HG03066 (cell line): ENCODE data around the gene LAPTM4A.
"Not testable (repeated sequence)": the region's sequence is repeated elsewhere in the genome, so short reads cannot be mapped to it uniquely, and the experiment has no call there.

Experiments
- ATAC-seq: cut with Tn5 transposase; IDR thresholded peaks from one replicate; pipeline ENCODE4 v1.9.1; 2021; ENCODE audit warnings: low read depth; ENCODE audit not compliant: unreplicated experiment

LAPTM4A gene

DNA sequence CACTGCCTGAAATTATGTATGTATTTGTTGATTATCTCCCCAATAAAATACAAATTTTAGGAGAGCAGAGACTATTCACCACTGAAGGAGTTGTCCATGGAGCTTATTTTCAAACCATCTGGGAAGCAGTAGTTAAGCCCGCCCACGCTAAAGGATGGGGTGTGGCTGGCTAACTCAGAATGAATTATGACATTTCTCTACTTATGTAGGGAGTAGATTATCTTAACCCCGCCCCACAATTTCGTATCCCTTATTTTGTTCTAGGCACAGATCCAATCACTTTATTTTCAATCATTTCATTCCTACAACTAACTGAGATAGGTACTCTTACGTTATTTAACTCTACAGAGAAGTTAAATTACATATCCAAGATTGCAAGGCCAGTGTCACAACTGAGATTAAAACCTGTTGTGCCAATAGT is 1.4 kb upstream of the LAPTM4A start:
- no peak for ATAC-seq

GRCh38 chr2:20052229-20052851 is 912 bp upstream of the LAPTM4A start:
- ATAC-seq, result no peak

- peak; percentile 22 for ATAC-seq
These were observed 539 bp downstream of the LAPTM4A start for GRCh38 chr2:20050646-20051531.

DNA sequence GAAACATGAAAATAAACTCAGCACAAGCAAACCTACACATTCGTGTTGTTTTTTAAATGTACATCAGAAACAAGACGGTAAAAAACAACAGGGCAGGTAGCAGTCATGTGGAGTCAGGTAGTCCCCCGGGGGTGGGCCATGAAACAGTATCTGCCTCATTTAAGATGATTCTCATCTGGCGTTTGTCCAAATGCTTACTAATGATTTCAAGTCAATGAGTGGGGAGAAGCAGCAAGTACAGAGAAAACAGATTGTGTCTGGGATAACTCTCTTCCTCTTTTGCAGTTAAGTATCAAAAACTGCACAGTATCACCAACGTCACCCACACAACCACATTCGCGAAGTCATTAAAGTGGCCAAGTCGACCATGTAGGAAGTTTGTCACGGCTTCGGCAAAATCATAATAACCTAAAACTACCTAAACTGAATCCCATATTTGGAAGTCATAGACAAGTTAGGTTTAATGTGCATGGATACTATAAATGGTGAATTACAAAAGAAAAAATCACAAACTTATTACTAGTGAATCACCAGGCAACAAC is 1.3 kb downstream of the LAPTM4A start:
- ATAC-seq, result no peak

DNA sequence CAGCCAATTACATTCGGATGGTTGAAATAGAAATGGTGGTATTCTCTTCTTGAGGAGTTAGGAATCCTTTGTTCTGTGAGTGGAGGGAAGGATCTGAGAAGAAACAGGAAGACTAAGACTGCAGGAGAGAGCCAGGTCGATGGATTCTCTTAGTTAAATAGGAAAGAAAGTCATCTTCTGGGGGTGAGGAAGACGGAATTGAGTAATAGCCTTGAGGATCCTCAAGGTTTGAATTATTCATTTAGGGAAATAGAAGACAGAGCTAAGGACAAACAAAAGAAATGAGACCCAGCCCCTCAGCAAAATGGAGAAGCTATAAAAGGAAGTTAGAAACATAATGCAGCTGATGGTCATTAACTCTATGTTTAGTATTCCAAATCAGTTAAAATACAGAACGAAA is 1.8 kb downstream of the LAPTM4A start:
- no peak for ATAC-seq

- no peak for ATAC-seq
These were observed 2.7 kb downstream of the LAPTM4A start for GRCh38 chr2:20048488-20049448.

DNA sequence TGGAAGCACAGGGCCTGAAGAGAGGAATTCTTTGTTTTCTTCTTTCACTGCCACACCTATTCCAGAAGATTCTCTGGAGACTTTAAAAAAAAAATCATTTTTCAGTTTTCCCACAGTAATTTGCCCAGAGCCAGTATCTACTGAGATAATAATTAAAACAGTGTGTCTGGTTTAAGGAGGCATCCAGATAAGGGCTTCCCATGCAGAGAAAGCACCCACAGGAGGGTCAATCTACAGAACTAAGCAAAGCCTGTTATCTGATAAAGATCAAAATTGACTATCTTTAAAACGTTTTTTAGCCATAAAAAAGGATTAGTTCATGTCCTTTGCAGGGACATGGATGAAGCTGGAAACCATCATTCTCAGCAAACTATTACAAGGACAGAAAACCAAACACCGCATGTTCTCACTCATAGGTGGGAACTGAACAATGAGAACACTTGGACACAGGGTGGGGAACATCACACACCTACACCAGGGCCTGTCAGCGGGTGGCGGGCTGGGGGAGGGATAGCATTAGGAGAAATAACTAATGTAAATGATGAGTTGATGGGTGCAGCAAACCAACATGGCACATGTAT is 5.6 kb downstream of the LAPTM4A start:
- ATAC-seq, result not testable (repeated sequence)

DNA sequence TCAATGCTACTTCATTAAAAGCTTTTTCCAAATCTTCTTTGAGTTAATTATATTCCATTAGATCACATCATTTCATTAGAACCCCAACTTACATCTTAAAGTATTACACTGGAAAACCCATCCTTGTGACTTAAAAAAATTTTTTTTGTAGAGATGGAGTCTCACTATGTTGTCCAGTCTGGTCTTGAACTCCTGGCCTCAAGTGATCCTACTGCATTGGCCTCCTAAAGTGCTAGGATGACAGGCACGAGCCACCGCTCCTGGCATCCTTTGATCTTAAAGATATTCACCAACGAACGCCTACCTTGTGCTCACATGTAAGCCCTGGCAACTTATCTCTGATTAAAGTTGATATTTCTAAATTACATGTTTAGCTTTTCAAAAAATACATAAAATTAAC is 6.7 kb downstream of the LAPTM4A start:
- ATAC-seq, result no peak

DNA sequence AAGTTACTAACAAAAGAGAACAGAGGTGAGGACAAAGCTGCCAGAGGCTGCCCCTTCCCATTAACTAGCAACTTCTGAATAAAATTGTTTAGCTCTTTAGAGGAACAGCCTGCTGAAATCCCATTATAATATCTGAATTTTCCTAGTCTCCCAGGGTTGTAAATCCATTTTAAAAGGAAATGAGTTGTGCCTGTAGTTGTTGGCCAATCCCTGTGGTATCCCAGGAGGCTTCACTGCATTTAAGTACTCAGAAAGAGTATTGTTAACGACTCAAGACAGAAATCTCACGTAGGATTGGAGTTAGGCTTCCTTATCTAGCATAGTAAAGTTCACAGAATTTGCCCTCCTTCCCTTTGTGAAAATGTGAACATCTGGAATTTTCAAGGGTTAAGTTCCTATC is 8.9 kb downstream of the LAPTM4A start:
- ATAC-seq, result no peak

DNA sequence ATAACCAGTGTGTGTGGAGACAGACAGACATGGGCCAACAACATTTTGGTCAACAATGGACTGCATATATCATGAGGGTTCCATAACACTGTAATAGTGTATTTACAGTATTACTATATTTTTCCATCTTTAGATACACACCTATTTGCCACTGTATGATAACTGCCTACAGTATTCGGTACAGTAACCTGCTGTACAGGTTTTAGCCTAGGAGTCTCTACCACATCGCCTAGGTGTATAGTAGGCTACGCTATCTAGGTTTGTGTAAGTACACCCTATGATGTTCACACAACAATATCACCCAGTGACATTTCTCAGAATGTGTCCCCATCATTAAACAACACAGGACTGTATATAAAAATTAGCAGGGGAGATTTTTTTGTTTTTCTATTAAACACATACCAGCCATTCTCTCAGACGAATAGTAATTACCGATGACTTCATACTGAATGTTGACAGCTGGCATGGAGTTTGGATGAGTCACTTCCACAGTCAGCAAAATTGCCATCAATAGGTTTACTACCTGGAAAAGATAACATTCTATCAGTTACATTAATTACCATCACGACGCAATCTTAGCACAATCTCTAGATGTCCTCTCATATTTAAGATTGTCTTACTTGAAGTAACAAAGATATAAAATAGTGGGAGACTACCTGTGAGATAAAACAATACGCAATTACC is 10.8 kb downstream of the LAPTM4A start:
- ATAC-seq, result no peak

- ATAC-seq, result no peak
These were observed 13.8 kb downstream of the LAPTM4A start for GRCh38 chr2:20037660-20038059.

DNA sequence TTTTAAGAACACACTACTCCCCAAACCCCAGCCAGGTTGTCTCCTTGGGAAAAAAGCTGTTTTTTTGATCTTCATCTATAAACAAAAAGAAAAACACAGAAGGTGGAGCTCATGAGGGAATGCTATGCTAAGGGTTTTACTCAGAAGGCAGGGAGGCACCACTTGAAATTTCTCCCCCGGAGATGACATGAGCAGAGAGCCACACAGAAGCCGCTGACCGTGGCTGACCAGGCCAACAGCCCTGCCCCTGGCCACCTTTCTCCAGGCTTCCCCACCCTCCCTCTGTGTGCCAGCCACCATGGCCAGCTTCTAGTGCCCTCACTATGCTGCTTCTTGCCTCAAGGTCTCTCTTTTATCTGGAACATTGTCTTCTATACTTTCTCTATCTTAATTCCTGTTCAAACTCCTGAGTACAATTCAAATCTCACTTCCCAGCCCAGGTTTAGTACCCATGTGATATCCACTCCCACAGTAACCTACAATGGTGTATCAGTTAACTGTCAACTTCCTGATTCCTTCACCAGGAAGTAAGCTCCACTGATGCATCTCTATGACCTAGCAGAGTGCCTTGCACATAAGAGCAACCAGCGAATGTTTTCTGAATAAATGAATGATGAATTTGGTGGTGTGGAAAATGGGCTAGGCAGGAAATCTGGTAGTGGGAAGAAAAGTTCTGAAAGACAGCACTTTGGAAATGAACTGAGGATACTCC is 15.3 kb downstream of the LAPTM4A start:
- no peak for ATAC-seq

- ATAC-seq, result no peak
These were observed 16.6 kb downstream of the LAPTM4A start for GRCh38 chr2:20034821-20035220.

DNA sequence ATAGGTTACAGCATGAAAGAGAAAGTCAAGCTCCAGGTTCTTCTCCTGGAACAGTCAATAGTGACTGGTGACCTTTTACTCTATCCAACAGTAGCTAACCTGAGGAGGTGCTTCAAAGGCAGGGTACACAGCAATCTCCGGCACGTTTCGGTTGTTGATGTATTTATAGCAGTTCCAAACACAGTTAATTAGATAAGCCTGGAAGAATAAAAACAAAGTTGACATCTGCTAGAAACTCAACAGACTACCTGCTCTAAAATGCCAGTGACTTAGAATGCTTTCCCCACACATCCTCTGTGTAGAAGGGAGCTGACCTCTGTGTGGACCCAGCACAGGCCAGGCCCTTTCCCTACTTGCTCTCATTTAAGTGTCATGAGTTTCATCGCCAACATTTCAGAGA is 17.2 kb downstream of the LAPTM4A start:
- ATAC-seq, result no peak

- ATAC-seq, result no peak
These were observed 18.1 kb downstream of the LAPTM4A start for GRCh38 chr2:20033322-20033721.

DNA sequence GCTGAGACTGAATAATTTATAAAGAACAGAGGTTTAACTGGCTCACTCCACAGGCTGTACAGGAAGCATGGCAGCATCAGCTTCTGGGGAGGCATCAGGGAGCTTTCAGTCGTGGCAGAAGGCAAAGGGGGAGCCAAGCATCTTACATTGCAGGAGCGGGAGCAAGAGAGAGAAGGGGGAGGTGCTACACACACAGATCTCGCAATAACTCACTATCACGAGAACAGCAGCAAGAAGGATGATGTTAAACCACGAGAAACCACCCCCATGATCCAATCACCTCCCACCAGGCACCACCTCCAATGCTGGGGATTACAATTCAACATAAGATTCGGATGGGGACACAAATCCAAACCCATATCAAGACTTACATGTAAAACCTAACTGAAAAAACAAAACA is 21.2 kb downstream of the LAPTM4A start:
- ATAC-seq, result no peak

DNA sequence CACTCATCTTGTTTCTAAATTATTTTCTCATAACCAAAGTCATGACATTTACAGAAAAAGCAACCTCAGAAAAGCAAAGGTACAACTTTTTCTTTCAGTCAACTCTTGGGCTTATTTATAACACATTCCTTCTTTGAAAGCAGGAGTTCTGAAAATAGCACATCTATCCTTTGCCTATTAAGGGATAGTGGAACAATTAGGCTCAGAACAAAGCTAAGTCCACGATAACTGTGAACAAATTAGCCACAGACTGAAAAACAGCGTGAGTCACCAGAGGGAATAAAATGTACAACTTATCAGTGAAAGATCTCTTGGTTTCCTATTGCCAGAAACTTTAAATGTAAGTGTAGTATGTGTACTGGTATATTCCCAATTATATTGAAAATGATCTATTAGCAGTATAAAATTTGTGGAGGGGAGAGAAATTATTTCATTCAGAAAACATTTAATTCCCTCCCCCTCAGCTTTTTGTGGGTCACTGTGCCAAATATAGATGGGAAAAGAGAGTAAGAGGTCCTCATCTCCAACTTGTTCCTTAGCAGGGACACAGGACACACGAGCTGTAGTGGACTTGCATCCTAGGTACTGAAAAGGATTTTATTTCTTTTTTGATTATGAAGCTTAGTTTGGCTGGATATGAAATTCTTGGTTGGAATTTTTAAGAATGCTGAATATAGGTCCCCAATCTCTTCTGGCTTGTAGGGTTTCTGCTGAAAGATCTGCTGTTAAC is 23.6 kb downstream of the LAPTM4A start:
- ATAC-seq, result no peak

- ATAC-seq, result no peak
These were observed 24.2 kb downstream of the LAPTM4A start for GRCh38 chr2:20027260-20027677.
